ENCODE data around the gene NAE1. TPM values are rescaled to one million over a fixed set of nuclear protein-coding genes. Genes with fewer than 3 reads are reported as not detected.

NAE1 gene
- total and polyA plus RNA-seq, 2 donors (not counting 1 experiment from before 2014, with no cell fraction given) = 47.4 to 59.7 TPM

GRCh38 chr16:66834746-66835145, 4.0 kb upstream of the NAE1 start:
- H2AFZ ChIP-seq (ENCODE audit: low read length) = no peak overlapping the region

DNA sequence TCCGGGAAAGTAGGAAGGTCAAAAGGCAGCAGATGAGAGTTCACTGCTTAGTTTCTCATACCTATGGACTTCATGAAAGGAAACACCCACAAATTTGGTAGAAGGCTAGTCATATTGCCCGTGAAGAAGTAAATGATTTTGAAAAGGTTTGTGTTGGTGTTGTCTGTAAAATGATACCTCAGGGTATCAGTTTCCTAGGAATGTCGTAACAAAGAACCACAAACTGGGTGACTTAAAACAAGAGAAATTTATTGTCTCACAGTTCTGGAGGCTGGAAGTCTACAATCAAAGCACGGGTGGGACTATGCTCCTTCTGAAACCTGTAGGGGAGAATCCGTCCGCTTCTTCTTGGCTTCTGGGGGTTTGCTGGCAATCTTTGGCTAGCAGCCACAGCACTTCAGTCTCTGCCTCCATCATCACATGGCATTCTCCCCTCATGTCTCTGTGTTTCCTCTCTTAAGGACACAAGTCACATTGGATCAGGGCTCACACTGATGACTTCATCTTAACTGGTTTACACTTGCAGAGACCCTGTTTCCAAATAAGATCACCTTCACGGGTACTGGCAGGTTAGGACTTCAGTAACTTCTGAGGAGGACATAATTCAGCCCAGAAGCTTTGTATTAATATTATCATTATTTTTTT, 2.0 kb upstream of the NAE1 start:
- Histone ChIP-seq H3K4me2 (ENCODE audit: extremely low read depth, insufficient read depth, low read length) (no peak overlapping the region), H4K20me1 (ENCODE audit: control insufficient read depth, extremely low read depth, insufficient read depth, low read length) (no peaks in the 10 kb centered on the region), H3K27me3 (ENCODE audit: control insufficient read depth, insufficient read depth, low read length) (peaks cover 5% of the 10 kb centered on the region), H3K27ac (ENCODE audit: insufficient read depth, low read length) (no peak overlapping the region), H3K79me2 (ENCODE audit: control insufficient read depth, insufficient read depth, low read length) (peaks cover 17% of the 10 kb centered on the region), H3K36me3 (ENCODE audit: control insufficient read depth, insufficient read depth, low read length) (no peaks in the 10 kb centered on the region), H3K4me1 (ENCODE audit: control insufficient read depth, extremely low read depth, insufficient read depth, low read length) (no peaks in the 10 kb centered on the region), H2AFZ (ENCODE audit: low read length) (no peak overlapping the region), H3K9ac (ENCODE audit: insufficient read depth, low read length) (no peak overlapping the region), H3K9me3 (ENCODE audit: control insufficient read depth, insufficient read depth, low read depth, low read length) (no peaks in the 10 kb centered on the region), H3K4me3 (replicated peaks in 1 of 4; ENCODE audit: control extremely low read depth in 1 of 4, insufficient read depth in 1 of 4, low read depth in 3 of 4, low read length in 4 of 4) (no peak overlapping the region)
- TF ChIP-seq CTCF (conservative IDR thresholded peaks at IDR 0.05 in 1 of 2, IDR thresholded peaks at IDR 0.05 in 1 of 2; ENCODE audit: low read depth in 1 of 2, low read length in 2 of 2) (no peak), EZH2 (IDR thresholded peaks at IDR 0.05; ENCODE audit: low read length, missing control alignments) (no peak)
- peak; percentile 15 to 48 for DNase-seq (ENCODE audit: low read depth in 2 of 2)

More at GRCh38 chr16:66834746-66835145, 4.0 kb upstream of the NAE1 start:
- TF ChIP-seq EZH2 (IDR thresholded peaks at IDR 0.05; ENCODE audit: low read length, missing control alignments) = no peak
- TF ChIP-seq CTCF (conservative IDR thresholded peaks at IDR 0.05 in 1 of 2, IDR thresholded peaks at IDR 0.05 in 1 of 2; ENCODE audit: low read depth in 1 of 2, low read length in 2 of 2) = no peak
- H3K27me3 ChIP-seq (ENCODE audit: control insufficient read depth, insufficient read depth, low read length) = peaks cover 5% of the 10 kb centered on the region
- H3K36me3 ChIP-seq (ENCODE audit: control insufficient read depth, insufficient read depth, low read length) = no peaks in the 10 kb centered on the region
- no peak for DNase-seq (ENCODE audit: low read depth in 2 of 2)
- H3K27ac ChIP-seq (ENCODE audit: insufficient read depth, low read length) = no peak overlapping the region
- H3K4me3 ChIP-seq (replicated peaks in 1 of 4; ENCODE audit: control extremely low read depth in 1 of 4, insufficient read depth in 1 of 4, low read depth in 3 of 4, low read length in 4 of 4) = no peak overlapping the region
- no peak overlapping the region for H3K4me2 ChIP-seq (ENCODE audit: extremely low read depth, insufficient read depth, low read length)
- no peaks in the 10 kb centered on the region for H3K4me1 ChIP-seq (ENCODE audit: control insufficient read depth, extremely low read depth, insufficient read depth, low read length)
- H4K20me1 ChIP-seq (ENCODE audit: control insufficient read depth, extremely low read depth, insufficient read depth, low read length) = no peaks in the 10 kb centered on the region
- no peaks in the 10 kb centered on the region for H3K9me3 ChIP-seq (ENCODE audit: control insufficient read depth, insufficient read depth, low read depth, low read length)
- no peak overlapping the region for H3K9ac ChIP-seq (ENCODE audit: insufficient read depth, low read length)
- peaks cover 6% of the 10 kb centered on the region for H3K79me2 ChIP-seq (ENCODE audit: control insufficient read depth, insufficient read depth, low read length)

DNA sequence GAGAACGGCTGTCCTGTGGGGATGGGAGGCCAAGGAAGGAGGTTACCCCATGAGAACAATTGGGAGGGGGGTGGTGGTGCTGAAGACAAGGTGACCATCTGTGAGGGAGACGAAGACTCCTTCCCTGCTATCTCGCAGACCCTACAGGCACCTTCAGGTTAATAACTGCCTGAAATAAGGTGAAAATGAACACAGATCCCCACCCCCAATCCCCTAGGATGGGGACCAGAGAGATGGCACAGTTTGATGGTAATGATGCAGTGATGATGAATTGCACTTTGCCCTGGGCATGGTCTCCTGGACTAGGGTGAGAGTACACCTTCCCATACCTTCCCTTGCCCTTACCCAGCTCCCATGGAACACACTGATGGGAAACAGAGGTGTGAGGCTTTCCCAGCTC, 1.4 kb upstream of the NAE1 start:
- H3K9ac ChIP-seq (ENCODE audit: insufficient read depth, low read length) = no peak overlapping the region
- H3K4me3 ChIP-seq (replicated peaks in 1 of 4; ENCODE audit: control extremely low read depth in 1 of 4, insufficient read depth in 1 of 4, low read depth in 3 of 4, low read length in 4 of 4) = no peak overlapping the region
- no peak for DNase-seq (ENCODE audit: low read depth in 2 of 2)
- H3K79me2 ChIP-seq (ENCODE audit: control insufficient read depth, insufficient read depth, low read length) = peaks cover 17% of the 10 kb centered on the region
- no peak overlapping the region for H3K4me2 ChIP-seq (ENCODE audit: extremely low read depth, insufficient read depth, low read length)
- no peaks in the 10 kb centered on the region for H3K9me3 ChIP-seq (ENCODE audit: control insufficient read depth, insufficient read depth, low read depth, low read length)
- no peaks in the 10 kb centered on the region for H3K36me3 ChIP-seq (ENCODE audit: control insufficient read depth, insufficient read depth, low read length)
- H4K20me1 ChIP-seq (ENCODE audit: control insufficient read depth, extremely low read depth, insufficient read depth, low read length) = no peaks in the 10 kb centered on the region
- TF ChIP-seq CTCF (conservative IDR thresholded peaks at IDR 0.05 in 1 of 2, IDR thresholded peaks at IDR 0.05 in 1 of 2; ENCODE audit: low read depth in 1 of 2, low read length in 2 of 2) (no peak), EZH2 (IDR thresholded peaks at IDR 0.05; ENCODE audit: low read length, missing control alignments) (no peak)
- H3K4me1 ChIP-seq (ENCODE audit: control insufficient read depth, extremely low read depth, insufficient read depth, low read length) = no peaks in the 10 kb centered on the region
- peaks cover 5% of the 10 kb centered on the region for H3K27me3 ChIP-seq (ENCODE audit: control insufficient read depth, insufficient read depth, low read length)
- H3K27ac ChIP-seq (ENCODE audit: insufficient read depth, low read length) = no peak overlapping the region
- no peak overlapping the region for H2AFZ ChIP-seq (ENCODE audit: low read length)
